Vein endothelial cell (primary cell): ENCODE data around the gene NEUROG1. TPM values are rescaled to one million over a fixed set of nuclear protein-coding genes. Genes with fewer than 3 reads are reported as not detected.

ENCODE experiments used
- total RNA-seq: library from RNA; depleted of rRNA; stranded (reverse); fragments of >200 nt; gene quantifications from 2 replicates; pipeline ENCODE4 v1.2.3, GENCODE V29; 2012

The NEUROG1 gene
- not detected in 2 replicates for total RNA-seq

GRCh38 chr5:135535820-135536801, at the start of gene NEUROG1:
Gene NEUROG1 (minus strand): TSS chr5:135535964. CDS start chr5:135535690, 274 bp downstream.

DNA sequence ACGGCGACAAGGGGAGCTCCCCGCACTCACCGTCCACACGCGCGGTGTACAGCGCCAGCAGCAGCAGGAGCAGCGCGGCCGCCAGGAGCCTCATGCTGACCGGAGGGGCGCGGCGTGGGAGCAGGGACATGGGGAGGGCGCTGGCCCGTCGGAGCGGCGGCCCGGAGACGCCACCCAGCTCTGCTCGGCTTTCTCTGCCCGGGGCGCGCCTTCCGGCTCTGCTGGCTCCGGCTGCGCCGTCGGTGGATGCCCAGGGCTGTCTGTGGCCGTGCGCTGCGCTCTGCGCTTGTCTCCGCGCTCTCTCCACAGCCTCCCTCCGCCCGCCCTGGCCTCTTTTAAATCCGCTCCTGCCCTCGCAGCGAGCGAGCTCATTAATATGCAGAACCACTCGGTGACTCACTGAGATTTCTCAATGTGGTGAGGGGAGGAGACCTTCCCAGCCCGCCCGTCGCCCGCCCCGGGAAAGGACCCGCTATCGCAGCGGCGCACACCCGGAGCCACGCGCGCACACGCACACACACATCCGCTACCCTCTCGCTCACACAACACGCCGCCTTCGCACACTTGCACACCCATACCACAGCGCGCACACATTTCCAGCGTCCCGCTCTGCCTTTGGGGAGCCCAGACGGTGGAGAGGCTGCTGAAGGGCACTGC, 43.0 kb upstream of the NEUROG1 start, which contains the start of gene CXCL14:
TSS of gene CXCL14 (minus strand) at position 307 of the 657 bp plus-strand sequence. CDS start at position 94, 213 bp downstream.

Other genes with a start within 250 kb of the NEUROG1 start
- 169 and 184 TPM in 2 replicates for gene MACROH2A1, start 136.7 kb downstream of the NEUROG1 start, total RNA-seq
- gene DCANP1, start 88.6 kb downstream of the NEUROG1 start, total RNA-seq, result not detected in 2 replicates
- gene TIFAB, start 83.6 kb downstream of the NEUROG1 start, total RNA-seq, result not detected in 2 replicates
- not detected in 2 replicates for gene CXCL14, start 43.0 kb upstream of the NEUROG1 start, total RNA-seq